GM21526 (cell line): ENCODE results near the gene GLI1.
"Not testable (repeated sequence)": the region's sequence is repeated elsewhere in the genome, so short reads cannot be mapped to it uniquely, and the experiment has no call there.

ENCODE experiments used
- ATAC-seq: cut with Tn5 transposase; IDR thresholded peaks from one replicate; pipeline ENCODE4 v1.9.1; 2021; ENCODE audit warnings: moderate library complexity; ENCODE audit not compliant: unreplicated experiment, low FRiP score

Gene GLI1

GRCh38 chr12:57439762-57440266 lies 19.8 kb upstream of the GLI1 start:
- ATAC-seq = no peak

DNA sequence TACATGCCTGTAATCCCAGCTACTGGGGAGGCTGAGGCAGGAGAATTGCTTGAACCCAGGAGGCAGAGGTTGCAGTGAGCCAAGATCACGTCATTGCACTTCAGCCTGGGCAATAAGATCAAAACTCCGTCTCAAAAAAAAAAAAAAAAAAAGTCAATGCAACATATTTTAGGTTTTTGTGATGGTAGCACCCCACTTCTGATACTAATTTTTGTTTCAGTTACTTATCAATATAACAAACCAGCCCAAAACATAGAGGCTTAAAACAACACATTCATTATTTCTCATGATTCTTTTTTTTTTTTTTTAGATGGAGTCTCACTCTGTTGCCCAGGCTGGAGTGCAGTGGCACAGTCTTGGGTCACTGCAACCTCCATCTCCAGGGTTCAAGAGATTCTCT lies 18.2 kb upstream of the GLI1 start:
- not testable (repeated sequence) for ATAC-seq

DNA sequence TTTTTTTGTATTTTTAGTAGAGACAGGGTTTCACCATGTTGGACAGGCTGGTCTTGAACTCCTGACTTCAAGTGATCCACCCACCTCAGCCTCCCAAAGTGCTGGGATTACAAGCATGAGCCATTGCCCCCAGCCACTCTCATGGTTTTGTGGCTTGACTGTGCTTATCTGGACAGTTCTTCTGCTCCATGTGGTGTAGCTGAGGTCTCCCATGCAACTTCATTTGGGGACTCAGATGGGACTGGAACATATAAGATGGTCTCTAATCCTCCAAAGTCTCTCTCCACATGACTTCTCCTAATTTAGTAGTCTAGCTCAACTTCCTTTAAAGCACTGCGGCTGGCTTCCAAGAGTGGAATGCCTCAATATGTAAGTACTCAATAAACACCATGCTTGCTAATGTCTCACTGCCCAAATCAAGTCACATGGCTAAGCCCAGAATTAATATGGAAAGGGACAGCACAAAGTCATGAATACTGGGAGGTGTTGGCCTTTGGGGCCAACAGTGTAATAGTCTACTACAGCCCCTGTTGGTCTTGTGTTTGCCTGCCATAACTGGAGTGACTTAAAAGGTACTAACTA lies 17.6 kb upstream of the GLI1 start:
- ATAC-seq = no peak

DNA sequence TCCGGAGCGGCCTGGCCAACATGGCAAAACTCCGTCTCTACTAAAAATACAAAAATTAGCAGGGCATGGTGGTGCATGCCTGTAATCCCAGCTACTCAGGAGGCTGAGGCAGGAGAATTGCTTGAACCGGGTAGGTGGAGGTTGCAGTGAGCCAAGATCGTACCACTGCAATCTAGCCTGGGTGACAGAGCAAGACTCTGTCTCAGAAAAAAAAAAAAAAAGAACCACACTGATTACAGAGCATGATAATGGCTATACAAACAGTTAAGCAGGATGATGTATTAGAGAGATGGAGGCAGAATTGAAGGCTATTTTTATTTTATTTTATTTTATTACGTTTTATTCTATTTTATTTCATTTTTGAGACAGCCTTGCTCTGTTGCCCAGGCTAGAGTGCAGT lies 15.2 kb upstream of the GLI1 start:
- not testable (repeated sequence) for ATAC-seq

DNA sequence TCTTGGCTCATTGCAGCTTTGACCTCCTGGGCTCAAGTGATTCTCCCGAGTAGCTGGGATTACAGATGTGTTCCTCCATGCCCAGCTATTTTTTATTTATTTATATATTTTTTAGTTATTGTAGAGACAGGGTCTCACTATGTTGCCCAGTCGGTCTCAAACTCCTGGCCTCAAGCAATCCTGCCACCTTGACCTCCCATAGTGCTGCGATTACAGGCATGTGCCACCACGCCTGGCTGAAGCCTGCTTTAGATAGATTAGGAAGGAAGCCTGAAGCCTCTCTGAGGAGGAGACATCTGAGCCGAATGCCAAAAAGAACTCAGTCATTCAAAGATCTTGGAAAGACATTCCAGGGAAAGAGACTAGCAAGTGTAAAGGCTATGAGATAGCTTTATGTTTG lies 14.8 kb upstream of the GLI1 start:
- no peak for ATAC-seq

DNA sequence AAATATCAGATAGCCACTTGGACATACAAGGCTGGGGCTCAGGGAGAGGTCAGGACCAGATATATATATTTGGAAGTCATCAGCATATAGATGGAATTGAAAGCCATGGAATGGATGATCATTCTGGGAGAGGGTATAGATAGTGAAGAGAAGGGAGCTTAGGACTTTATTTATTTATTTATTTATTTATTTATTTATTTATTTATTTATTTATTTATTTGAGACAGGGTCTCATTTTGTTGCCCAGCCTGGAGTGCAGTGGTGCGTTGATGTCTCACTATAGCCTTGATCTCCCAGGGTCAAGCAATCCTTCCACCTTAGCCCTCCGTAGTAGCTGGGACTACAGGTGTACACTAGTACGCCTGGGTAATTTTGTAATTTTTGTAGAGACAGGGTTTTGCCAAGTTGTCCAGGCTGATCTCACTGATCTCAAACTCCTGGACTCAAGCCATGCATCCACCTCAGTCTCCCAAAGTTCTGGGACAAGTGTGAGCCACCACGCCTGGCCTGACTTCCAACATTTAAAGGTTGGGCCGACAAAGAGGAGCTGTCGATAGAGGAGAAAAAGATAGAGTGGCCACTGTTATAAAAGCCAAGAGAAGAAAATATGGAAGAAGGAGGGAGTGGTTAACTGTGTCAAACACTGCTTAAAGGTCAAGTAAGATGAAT lies 13.2 kb upstream of the GLI1 start:
- no peak for ATAC-seq

DNA sequence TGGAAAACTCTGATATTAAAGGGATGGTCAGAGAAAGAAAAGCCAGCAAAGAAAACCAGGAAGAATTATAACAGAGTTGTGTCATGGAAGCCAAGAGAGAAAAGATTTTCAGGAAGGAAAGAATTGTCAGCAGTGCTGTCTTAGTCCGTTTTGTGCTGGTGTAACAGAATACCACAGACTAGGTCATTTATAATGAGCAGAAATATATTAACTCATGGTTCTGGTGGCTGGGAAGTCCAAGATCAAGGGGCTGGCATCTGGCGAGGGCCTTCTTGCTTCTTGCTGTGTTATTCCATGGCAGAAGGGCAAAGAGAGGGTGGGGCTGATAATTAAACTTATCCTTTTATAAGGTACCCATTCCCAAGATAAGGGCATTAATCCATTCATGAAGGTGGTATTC lies 10.9 kb upstream of the GLI1 start:
- no peak for ATAC-seq

- ATAC-seq = no peak
Observed at GRCh38 chr12:57449375-57449774, 10.2 kb upstream of the GLI1 start.

GRCh38 chr12:57450057-57450456 lies 9.5 kb upstream of the GLI1 start:
- no peak for ATAC-seq

- ATAC-seq = no peak
Observed at GRCh38 chr12:57451233-57451778, 8.3 kb upstream of the GLI1 start.

DNA sequence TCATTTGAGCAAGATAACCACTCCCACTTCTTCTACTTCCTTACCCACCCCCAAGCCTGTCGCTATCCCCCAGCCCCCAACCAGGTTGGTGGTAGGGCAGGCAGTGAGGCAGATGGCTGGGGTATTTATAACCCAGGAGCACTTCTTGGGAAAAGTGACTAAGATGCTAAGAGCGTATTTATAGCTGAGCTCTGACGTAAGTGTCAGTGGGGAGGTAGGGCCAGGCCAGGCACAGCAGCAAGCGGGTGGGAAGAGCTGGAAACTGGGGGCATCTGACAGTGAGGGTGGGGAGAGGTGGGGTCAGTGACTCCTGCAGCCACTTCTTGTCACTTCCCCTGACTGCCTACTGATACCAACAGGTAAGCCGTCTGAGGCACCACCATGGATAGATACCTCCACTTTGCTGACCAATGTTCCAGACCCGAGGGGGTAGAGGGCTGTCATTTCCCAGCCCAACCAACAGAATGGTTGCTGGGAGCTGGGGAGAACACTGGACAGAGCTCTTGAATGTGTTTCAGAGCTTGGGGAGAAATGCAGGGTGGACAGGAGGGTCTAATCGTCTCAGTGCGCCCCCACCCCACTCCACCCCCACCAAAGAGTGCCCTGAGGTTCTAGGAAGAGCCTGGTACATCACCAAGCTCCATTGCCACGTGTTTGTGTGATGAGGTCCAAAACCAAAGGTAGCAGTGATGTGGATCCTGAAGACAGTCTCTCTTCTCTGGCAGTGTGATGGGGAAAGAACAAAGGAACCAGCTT lies 7.2 kb upstream of the GLI1 start:
- no peak for ATAC-seq

- no peak for ATAC-seq
Observed at GRCh38 chr12:57452937-57453509, 6.6 kb upstream of the GLI1 start.

GRCh38 chr12:57454213-57454565 lies 5.4 kb upstream of the GLI1 start:
- no peak for ATAC-seq

- ATAC-seq = no peak
Observed at GRCh38 chr12:57454566-57455373, 4.8 kb upstream of the GLI1 start, which contains the start of gene INHBE. TSS of gene INHBE (plus strand) at chr12:57455307. CDS start at chr12:57455537, 230 bp downstream.

DNA sequence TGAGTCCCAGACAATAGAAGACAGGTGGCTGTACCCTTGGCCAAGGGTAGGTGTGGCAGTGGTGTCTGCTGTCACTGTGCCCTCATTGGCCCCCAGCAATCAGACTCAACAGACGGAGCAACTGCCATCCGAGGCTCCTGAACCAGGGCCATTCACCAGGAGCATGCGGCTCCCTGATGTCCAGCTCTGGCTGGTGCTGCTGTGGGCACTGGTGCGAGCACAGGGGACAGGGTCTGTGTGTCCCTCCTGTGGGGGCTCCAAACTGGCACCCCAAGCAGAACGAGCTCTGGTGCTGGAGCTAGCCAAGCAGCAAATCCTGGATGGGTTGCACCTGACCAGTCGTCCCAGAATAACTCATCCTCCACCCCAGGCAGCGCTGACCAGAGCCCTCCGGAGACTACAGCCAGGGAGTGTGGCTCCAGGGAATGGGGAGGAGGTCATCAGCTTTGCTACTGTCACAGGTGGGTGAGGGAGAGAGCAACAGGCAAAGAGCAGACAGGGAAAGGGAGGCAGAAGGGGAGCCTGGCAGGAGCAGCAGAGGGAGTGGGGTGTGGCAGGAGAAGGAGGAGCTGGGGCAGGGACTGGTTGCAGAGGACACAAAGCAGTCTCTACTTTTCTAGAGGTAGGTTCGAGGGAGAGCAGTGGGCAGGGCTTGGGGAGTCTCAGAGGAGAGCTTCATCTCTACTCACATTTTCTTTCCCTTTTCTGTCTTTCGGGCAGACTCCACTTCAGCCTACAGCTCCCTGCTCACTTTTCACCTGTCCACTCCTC lies 4.0 kb upstream of the GLI1 start:
- no peak for ATAC-seq

- ATAC-seq = no peak
Observed at GRCh38 chr12:57456145-57456700, 3.4 kb upstream of the GLI1 start.

DNA sequence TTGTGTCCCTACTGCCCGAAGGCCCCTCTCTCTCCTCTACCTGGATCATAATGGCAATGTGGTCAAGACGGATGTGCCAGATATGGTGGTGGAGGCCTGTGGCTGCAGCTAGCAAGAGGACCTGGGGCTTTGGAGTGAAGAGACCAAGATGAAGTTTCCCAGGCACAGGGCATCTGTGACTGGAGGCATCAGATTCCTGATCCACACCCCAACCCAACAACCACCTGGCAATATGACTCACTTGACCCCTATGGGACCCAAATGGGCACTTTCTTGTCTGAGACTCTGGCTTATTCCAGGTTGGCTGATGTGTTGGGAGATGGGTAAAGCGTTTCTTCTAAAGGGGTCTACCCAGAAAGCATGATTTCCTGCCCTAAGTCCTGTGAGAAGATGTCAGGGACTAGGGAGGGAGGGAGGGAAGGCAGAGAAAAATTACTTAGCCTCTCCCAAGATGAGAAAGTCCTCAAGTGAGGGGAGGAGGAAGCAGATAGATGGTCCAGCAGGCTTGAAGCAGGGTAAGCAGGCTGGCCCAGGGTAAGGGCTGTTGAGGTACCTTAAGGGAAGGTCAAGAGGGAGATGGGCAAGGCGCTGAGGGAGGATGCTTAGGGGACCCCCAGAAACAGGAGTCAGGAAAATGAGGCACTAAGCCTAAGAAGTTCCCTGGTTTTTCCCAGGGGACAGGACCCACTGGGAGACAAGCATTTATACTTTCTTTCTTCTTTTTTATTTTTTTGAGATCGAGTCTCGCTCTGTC lies 2.7 kb upstream of the GLI1 start:
- ATAC-seq = no peak

- no peak for ATAC-seq
Observed at GRCh38 chr12:57458665-57459054, 925 bp upstream of the GLI1 start.
